Measurements from ENCODE around the gene EDA.

DNA sequence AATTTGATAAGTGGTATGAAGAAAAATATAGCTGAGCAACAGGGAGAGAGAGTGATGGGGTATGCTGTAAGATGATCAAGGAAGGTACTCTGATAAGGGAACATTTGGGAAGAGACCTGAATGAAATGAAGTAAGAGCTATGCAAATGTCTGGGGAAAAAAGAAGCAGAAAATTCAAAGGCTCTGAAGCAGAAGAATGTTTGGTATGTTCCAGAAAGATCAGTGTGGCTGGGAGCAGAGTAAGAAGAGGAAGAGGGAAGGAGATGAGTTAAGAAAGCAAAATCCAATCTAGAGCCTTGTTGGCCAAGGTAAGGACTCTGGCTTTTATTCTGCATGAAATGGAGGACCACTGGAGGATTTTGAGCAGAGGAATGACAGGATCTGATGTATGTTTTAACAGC lies 343.8 kb downstream of the EDA start:
- TF ChIP-seq CTCF (conservative IDR thresholded peaks at IDR 0.05 in 1 of 2, IDR thresholded peaks at IDR 0.05 in 1 of 2; ENCODE audit: extremely low read depth in 1 of 2, insufficient read depth in 1 of 2, low read depth in 1 of 2, low read length in 2 of 2) (no peak), EZH2 (IDR thresholded peaks at IDR 0.05; ENCODE audit: borderline replicate concordance, low read length) (no peak)

Measured in mammary epithelial cell (primary cell).